Measurements from ENCODE around the gene RBMS1.
A peak's percentile ranks its signal among the peaks of the same experiment; 100 is the strongest.

RBMS1 gene

DNA sequence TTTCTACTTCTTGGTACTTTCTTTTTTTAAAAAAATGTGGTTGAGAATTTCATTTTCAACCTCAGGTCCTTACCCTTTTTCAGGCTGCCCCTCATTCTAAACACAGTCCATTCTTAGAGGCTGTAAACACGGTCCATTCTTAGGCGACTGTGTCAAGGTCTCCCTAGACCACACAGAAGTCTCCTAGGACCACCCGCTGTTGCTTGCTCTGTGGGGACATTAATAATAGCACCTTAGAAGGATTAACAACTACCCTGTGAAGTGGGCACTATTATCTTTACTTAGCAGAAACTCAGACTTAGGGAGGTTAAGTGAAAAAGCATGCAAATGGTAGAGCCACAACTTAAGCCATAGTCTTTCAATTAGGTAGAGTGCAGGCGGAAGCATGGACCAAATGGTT lies 91.7 kb downstream of the RBMS1 start:
- H3K4me3 ChIP-seq (ENCODE audit: low read length, poor library complexity, severe bottlenecking) = peak overlapping the region; percentile 83
- H3K27me3 ChIP-seq (ENCODE audit: insufficient read depth, low read length, poor library complexity, severe bottlenecking) = no peaks in the 10 kb centered on the region
- peak overlapping the region; percentile 95 for H3K4me2 ChIP-seq (ENCODE audit: low read depth, low read length, poor library complexity, severe bottlenecking)
- no peaks in the 10 kb centered on the region for H3K9me2 ChIP-seq (replicated peaks; ENCODE audit: low read depth, low read length)
- H3K9ac ChIP-seq (ENCODE audit: low read depth, low read length, poor library complexity, severe bottlenecking) = peak overlapping the region; percentile 89
- TF ChIP-seq EZH2phosphoT487 (IDR thresholded peaks at IDR 0.05; ENCODE audit: borderline replicate concordance) = no peak
- TF ChIP-seq, protein P1, sequence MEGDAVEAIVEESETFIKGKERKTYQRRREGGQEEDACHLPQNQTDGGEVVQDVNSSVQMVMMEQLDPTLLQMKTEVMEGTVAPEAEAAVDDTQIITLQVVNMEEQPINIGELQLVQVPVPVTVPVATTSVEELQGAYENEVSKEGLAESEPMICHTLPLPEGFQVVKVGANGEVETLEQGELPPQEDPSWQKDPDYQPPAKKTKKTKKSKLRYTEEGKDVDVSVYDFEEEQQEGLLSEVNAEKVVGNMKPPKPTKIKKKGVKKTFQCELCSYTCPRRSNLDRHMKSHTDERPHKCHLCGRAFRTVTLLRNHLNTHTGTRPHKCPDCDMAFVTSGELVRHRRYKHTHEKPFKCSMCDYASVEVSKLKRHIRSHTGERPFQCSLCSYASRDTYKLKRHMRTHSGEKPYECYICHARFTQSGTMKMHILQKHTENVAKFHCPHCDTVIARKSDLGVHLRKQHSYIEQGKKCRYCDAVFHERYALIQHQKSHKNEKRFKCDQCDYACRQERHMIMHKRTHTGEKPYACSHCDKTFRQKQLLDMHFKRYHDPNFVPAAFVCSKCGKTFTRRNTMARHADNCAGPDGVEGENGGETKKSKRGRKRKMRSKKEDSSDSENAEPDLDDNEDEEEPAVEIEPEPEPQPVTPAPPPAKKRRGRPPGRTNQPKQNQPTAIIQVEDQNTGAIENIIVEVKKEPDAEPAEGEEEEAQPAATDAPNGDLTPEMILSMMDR (conservative IDR thresholded peaks at IDR 0.05; ENCODE audit: low read length) = no peak
- no peaks in the 10 kb centered on the region for H3K9me3 ChIP-seq (ENCODE audit: insufficient read depth, low read depth, low read length)
- peaks cover 99% of the 10 kb centered on the region for H3K79me2 ChIP-seq (ENCODE audit: insufficient read depth, low read length)
- H3K36me3 ChIP-seq (ENCODE audit: insufficient read depth, low read length) = no peaks in the 10 kb centered on the region
- peaks cover 97% of the 10 kb centered on the region for H3K4me1 ChIP-seq (ENCODE audit: insufficient read depth, low read length, poor library complexity, severe bottlenecking)
- H2AFZ ChIP-seq (ENCODE audit: low read length) = no peak overlapping the region
- peaks cover 27% of the 10 kb centered on the region for H4K20me1 ChIP-seq (ENCODE audit: insufficient read depth, low read length, poor library complexity, severe bottlenecking)
- peaks cover 4% of the 10 kb centered on the region; the same call in 1 of the 2 replicates for H3F3A ChIP-seq (ENCODE audit: low read depth)

DNA sequence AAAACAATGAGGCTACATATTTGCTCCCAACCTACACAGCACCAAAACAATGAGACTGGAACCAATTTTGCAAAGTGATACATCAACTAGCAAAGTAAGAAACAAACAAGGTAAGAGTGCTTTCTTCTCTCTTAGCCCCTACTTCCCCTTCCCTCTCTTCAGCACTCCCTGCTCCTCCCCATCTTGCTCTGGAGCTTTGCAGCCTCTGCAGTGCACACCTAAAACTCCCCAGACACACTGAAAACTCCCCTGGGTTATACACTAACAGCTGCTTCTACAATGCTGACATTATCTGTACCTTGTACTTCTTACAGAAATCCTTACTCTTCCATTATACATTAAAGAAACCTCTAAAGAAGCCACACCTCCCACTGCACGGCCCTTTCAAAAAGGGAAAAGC lies 93.7 kb downstream of the RBMS1 start:
- H3F3A ChIP-seq (ENCODE audit: low read depth) = peaks cover 4% of the 10 kb centered on the region; the same call in 1 of the 2 replicates
- TF ChIP-seq, protein P1 (conservative IDR thresholded peaks at IDR 0.05; ENCODE audit: low read length) = no peak
- TF ChIP-seq EZH2phosphoT487 (IDR thresholded peaks at IDR 0.05; ENCODE audit: borderline replicate concordance) = no peak
- H3K4me1 ChIP-seq (ENCODE audit: insufficient read depth, low read length, poor library complexity, severe bottlenecking) = peaks cover 93% of the 10 kb centered on the region
- no peaks in the 10 kb centered on the region for H3K36me3 ChIP-seq (ENCODE audit: insufficient read depth, low read length)
- H3K27me3 ChIP-seq (ENCODE audit: insufficient read depth, low read length, poor library complexity, severe bottlenecking) = no peaks in the 10 kb centered on the region
- H3K79me2 ChIP-seq (ENCODE audit: insufficient read depth, low read length) = peaks cover 100% of the 10 kb centered on the region
- H2AFZ ChIP-seq (ENCODE audit: low read length) = no peak overlapping the region
- no peaks in the 10 kb centered on the region for H3K9me2 ChIP-seq (replicated peaks; ENCODE audit: low read depth, low read length)
- no peaks in the 10 kb centered on the region for H3K9me3 ChIP-seq (ENCODE audit: insufficient read depth, low read depth, low read length)
- peak overlapping the region; percentile 89 for H3K9ac ChIP-seq (ENCODE audit: low read depth, low read length, poor library complexity, severe bottlenecking)
- H4K20me1 ChIP-seq (ENCODE audit: insufficient read depth, low read length, poor library complexity, severe bottlenecking) = peaks cover 13% of the 10 kb centered on the region
- peak overlapping the region; percentile 95 for H3K4me2 ChIP-seq (ENCODE audit: low read depth, low read length, poor library complexity, severe bottlenecking)
- H3K4me3 ChIP-seq (ENCODE audit: low read length, poor library complexity, severe bottlenecking) = peak overlapping the region; percentile 83

DNA sequence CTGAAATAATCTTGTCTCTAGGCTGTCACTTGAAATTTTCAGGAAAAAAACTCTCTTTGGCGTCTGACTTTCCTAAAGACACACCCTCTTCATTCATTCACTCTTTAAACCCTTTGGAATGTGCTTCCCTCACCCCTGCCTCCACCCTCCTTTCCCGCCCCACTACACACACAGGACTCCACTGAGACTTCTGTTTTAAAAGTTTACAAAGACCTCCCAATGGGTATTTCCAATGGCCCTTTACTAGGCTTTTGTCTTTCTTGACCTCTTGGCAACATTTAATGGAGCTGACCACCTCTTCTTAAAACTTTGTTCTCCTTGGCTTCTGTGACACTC lies 96.1 kb downstream of the RBMS1 start:
- H3K9ac ChIP-seq (ENCODE audit: low read depth, low read length, poor library complexity, severe bottlenecking) = no peak overlapping the region
- TF ChIP-seq, protein P1 (conservative IDR thresholded peaks at IDR 0.05; ENCODE audit: low read length) = no peak
- no peak for TF ChIP-seq EZH2phosphoT487 (IDR thresholded peaks at IDR 0.05; ENCODE audit: borderline replicate concordance)
- H3K9me2 ChIP-seq (replicated peaks; ENCODE audit: low read depth, low read length) = no peaks in the 10 kb centered on the region
- no peak overlapping the region for H2AFZ ChIP-seq (ENCODE audit: low read length)
- peak overlapping the region; percentile 95 for H3K4me2 ChIP-seq (ENCODE audit: low read depth, low read length, poor library complexity, severe bottlenecking)
- peaks cover 8% of the 10 kb centered on the region; the same call in 1 of the 2 replicates for H3F3A ChIP-seq (ENCODE audit: low read depth)
- peaks cover 99% of the 10 kb centered on the region for H3K79me2 ChIP-seq (ENCODE audit: insufficient read depth, low read length)
- H3K4me3 ChIP-seq (ENCODE audit: low read length, poor library complexity, severe bottlenecking) = peak overlapping the region; percentile 83
- no peaks in the 10 kb centered on the region for H3K36me3 ChIP-seq (ENCODE audit: insufficient read depth, low read length)
- H3K4me1 ChIP-seq (ENCODE audit: insufficient read depth, low read length, poor library complexity, severe bottlenecking) = peaks cover 92% of the 10 kb centered on the region
- no peaks in the 10 kb centered on the region for H3K9me3 ChIP-seq (ENCODE audit: insufficient read depth, low read depth, low read length)
- no peaks in the 10 kb centered on the region for H3K27me3 ChIP-seq (ENCODE audit: insufficient read depth, low read length, poor library complexity, severe bottlenecking)
- H4K20me1 ChIP-seq (ENCODE audit: insufficient read depth, low read length, poor library complexity, severe bottlenecking) = peaks cover 3% of the 10 kb centered on the region
